SU-DHL-6 (cell line): ENCODE data around the gene RGS6.

Source experiments
- EZH2phosphoT487 ChIP-seq: fragments of 200-600 bp; sonication (generic), shearing (Covaris generic); conservative IDR thresholded peaks from 2 replicates; pipeline ENCODE4 v1.6.1; 2018; ENCODE audit warnings: mild to moderate bottlenecking, antibody characterized with exemption, low read length, moderate library complexity, mixed read lengths
- TF ChIP-seq, protein P1 (sequence below): fragments of 200-600 bp; sonication (generic); IDR thresholded peaks from one replicate; pipeline ENCODE4 v1.5.1; 2017; ENCODE audit warnings: antibody characterized with exemption, mild to moderate bottlenecking, low read length, moderate library complexity; ENCODE audit not compliant: insufficient read depth, poor library complexity, severe bottlenecking

- TF ChIP-seq, protein P1, sequence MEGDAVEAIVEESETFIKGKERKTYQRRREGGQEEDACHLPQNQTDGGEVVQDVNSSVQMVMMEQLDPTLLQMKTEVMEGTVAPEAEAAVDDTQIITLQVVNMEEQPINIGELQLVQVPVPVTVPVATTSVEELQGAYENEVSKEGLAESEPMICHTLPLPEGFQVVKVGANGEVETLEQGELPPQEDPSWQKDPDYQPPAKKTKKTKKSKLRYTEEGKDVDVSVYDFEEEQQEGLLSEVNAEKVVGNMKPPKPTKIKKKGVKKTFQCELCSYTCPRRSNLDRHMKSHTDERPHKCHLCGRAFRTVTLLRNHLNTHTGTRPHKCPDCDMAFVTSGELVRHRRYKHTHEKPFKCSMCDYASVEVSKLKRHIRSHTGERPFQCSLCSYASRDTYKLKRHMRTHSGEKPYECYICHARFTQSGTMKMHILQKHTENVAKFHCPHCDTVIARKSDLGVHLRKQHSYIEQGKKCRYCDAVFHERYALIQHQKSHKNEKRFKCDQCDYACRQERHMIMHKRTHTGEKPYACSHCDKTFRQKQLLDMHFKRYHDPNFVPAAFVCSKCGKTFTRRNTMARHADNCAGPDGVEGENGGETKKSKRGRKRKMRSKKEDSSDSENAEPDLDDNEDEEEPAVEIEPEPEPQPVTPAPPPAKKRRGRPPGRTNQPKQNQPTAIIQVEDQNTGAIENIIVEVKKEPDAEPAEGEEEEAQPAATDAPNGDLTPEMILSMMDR: no peak
- TF ChIP-seq EZH2phosphoT487: no peak
These were observed 665.3 kb downstream of the RGS6 start for GRCh38 chr14:72597252-72598233.
